OCI-LY3 (cell line): ENCODE results near the gene POLR2J2.
"Not testable (repeated sequence)": the region's sequence is repeated elsewhere in the genome, so short reads cannot be mapped to it uniquely, and the experiment has no call there.

Source experiments
- EZH2phosphoT487 ChIP-seq: fragments of 200-600 bp; shearing (Covaris generic); IDR thresholded peaks from 2 replicates; pipeline ENCODE4 v1.6.1; 2018; ENCODE audit warnings: antibody characterized with exemption, mixed run types, low read depth
- TF ChIP-seq, protein P1 (sequence below): fragments of 200-600, 300-600 bp; sonication (generic); IDR thresholded peaks from 2 replicates; pipeline ENCODE4 v1.5.1; 2014; ENCODE audit warnings: antibody characterized with exemption, low read length, low read depth

GRCh38 chr7:102680780-102681179 lies 9.3 kb upstream of the POLR2J2 start:
- TF ChIP-seq, protein P1, sequence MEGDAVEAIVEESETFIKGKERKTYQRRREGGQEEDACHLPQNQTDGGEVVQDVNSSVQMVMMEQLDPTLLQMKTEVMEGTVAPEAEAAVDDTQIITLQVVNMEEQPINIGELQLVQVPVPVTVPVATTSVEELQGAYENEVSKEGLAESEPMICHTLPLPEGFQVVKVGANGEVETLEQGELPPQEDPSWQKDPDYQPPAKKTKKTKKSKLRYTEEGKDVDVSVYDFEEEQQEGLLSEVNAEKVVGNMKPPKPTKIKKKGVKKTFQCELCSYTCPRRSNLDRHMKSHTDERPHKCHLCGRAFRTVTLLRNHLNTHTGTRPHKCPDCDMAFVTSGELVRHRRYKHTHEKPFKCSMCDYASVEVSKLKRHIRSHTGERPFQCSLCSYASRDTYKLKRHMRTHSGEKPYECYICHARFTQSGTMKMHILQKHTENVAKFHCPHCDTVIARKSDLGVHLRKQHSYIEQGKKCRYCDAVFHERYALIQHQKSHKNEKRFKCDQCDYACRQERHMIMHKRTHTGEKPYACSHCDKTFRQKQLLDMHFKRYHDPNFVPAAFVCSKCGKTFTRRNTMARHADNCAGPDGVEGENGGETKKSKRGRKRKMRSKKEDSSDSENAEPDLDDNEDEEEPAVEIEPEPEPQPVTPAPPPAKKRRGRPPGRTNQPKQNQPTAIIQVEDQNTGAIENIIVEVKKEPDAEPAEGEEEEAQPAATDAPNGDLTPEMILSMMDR, result not testable (repeated sequence)
- not testable (repeated sequence) for TF ChIP-seq EZH2phosphoT487
